GM21576 (cell line): ENCODE measurements around the gene CD70.
"Not testable (repeated sequence)": the region's sequence is repeated elsewhere in the genome, so short reads cannot be mapped to it uniquely, and the experiment has no call there.

ENCODE experiments used
- ATAC-seq: cut with Tn5 transposase; IDR thresholded peaks from one replicate; pipeline ENCODE4 v1.9.1; 2021; ENCODE audit warnings: mild to moderate bottlenecking, moderate library complexity; ENCODE audit not compliant: unreplicated experiment

Gene CD70

DNA sequence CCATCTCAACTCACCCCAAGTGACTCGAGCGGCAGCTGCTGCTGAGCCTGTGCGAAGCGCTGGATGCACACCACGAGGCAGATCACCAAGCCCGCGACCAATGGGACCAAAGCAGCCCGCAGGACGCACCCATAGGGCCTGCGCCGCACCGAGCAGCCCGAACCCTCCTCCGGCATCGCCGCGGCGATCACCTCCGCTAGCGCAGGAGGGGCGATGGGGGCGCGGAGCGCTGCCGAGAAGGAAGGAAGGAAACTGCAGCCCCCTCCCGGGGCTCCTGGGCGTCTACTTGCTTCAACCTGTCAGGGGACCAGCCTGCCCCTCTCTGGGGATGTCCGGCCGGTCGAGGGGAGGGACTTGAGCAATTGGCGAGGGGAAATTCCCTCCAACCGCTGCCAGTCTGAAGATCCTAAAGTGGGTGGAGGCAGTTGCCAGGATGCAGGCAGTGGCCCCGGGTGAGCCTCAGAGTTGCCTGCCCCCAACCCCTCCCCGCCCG is at the start of gene CD70:
TSS of gene CD70 (minus strand) at position 324 of the 493 bp plus-strand sequence. CDS start at position 176, 148 bp downstream.
- peak; percentile 52 for ATAC-seq

DNA sequence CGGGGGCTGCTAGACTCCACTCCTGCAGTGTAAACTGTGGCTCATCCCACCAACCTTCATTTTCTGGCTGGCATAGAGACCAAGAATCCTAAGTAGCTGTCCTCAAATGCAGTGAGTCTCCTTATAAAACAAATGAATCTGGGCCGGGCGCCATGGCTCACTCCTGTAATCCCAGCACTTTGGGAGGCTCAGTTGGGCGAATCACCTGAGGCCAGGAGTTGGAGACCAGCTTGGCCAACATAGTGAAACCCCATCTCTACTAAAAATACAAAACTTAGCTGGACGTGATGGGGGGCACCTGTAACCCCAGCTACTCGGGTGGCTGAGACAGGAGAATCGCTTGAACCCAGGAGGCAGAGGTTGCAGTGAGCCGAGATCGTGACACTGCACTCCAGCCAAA is 49.4 kb upstream of the CD70 start:
- not testable (repeated sequence) for ATAC-seq

DNA sequence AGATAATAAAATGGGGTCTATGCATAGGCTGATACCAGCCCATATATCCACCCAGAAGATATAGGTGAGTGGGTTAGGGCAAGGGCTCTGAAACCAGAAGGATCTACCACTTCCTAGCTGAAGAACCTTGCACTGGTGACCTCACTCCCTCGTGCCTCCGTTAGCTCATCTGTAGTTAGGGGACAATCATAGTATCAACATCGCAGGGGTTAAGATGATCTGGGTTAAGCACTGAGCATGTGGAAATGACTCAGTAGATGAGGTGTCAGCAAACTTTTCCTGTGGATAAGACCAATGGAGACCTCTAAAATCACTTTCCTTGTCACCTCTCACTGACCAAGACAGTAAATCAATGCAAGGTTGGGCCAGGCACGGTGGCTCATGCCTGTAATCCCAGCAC is 48.5 kb upstream of the CD70 start:
- ATAC-seq = no peak

GRCh38 chr19:6633456-6633813 is 42.5 kb upstream of the CD70 start:
- ATAC-seq = not testable (repeated sequence)

DNA sequence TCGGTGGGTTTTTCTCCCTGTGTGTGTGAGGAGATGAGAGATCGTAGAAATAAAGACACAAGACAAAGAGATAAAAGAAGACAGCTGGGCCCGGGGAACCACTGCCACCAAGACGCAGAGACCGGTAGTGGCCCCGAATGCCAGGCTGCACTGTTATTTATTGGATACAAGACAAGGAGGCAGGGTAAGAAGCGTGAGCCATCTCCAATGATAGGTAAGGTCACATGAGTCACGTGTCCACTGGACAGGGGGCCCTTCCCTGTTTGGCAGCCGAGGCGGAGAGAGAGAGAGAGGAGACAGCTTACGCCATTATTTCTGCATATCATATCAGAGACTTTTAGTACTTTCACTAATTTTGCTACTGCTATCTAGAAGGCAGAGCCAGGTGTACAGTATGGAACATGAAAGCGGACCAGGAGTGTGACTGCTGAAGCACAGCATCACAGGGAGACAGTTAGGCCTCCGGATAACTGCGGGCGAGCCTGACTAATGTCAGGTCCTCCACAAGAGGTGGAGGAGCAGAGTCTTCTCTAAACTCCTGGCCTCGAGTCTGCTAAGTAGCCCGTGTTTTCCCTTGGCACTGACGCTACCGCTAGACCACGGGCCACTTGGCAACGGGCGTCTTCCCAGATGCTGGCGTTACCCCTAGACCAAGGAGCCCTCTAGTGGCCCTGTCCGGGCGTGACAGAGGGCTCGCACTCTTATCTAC is 42.0 kb upstream of the CD70 start:
- ATAC-seq = not testable (repeated sequence)

GRCh38 chr19:6632002-6632621 is 41.2 kb upstream of the CD70 start:
- no peak for ATAC-seq

GRCh38 chr19:6626764-6627163 is 35.8 kb upstream of the CD70 start:
- ATAC-seq = no peak

DNA sequence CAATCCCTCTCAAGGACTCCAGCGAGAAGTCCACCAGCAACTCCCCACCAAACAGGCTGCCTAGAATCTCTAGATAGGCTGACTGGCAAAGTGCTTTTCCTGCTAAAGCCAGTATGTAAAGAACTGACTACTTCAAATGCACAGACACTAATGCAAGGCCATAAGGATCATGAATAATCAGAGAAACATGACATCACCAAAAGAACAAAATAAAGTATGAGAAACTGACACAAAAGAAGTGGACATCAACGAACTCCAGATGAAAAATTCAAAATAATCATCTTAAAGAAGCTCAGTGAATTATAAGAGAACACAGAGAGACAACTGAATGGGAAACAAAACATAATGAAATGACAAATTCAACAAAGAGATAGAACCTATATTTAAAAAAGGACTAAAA is 26.4 kb upstream of the CD70 start:
- no peak for ATAC-seq

- ATAC-seq = no peak
Measured at GRCh38 chr19:6616011-6616410, 25.1 kb upstream of the CD70 start.

- no peak for ATAC-seq
Measured at GRCh38 chr19:6613711-6614110, 22.8 kb upstream of the CD70 start.

GRCh38 chr19:6610934-6611852 is 20.2 kb upstream of the CD70 start:
- no peak for ATAC-seq

DNA sequence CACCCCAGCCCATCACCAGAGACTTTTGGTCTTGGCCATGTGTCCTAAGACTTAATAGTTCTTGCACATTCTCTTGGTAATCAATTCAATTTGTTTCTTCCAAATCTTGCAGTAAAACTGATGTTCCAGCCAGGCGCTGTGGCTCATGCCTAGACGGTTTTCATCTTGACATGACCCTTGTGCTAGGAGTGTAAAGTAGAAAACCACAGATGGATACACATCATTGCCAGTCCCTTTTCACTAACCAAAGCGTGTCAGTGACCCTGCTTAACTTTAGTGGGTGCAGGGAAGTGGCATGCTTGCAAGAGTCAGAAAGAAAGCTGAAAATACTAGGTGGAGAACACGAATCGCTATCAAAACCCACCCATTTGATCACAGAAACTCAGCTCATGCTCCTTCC is 18.0 kb upstream of the CD70 start:
- no peak for ATAC-seq

DNA sequence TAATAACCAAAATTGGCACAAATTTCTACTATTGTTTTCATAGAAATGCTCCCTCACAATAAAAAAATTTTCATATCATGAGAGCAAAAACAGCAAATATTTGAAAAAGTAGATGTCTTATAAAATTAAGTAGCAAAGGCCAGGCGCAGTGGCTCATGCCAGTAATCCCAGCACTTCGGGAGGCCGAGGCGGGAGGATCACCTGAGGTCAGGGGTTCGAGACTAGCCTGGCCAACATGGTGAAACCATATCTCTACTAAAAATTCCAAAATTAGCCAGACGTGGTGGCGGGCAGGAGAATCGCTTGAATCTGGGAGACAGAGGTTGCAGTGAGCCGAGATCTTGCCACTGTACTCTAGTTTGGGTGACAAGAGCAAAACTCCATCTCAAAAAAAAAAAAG is 17.2 kb upstream of the CD70 start:
- ATAC-seq = not testable (repeated sequence)

DNA sequence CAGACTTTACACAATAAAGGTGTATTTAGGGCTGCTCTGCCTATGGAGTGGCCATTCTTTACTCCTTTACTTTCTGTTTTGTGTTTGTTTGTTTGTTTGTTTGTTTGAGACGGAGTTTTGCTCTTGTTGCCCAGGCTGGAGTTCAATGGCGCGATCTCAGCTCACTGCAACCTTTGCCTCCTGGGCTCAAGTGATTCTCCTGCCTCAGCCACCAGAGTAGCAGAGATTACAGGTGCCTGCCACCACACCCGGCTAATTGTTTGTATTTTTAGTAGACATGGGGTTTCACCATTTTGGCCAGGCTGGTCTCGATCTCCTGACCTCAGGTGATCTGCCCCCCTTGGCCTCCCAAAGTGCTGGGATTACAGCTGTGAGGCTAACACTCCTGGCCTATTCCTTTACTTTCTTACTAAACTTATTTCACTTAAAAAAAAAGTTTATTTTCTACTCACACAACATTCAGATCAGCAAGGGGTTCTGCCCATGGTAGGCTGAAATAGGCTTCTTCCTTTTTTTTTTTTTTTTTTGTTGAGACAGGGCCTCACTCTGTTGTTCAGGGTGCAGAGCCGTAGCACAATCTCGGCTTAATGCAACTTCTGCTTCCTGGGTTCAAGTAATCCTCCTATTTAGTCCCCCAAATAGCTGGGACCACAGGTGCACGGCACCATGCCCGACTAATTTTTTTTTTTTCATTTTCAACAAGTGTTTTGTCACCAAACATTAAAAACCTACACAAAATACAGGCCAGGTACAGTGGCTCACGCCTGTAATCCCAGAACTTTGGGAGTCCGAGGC is 15.5 kb upstream of the CD70 start:
- ATAC-seq = not testable (repeated sequence)

DNA sequence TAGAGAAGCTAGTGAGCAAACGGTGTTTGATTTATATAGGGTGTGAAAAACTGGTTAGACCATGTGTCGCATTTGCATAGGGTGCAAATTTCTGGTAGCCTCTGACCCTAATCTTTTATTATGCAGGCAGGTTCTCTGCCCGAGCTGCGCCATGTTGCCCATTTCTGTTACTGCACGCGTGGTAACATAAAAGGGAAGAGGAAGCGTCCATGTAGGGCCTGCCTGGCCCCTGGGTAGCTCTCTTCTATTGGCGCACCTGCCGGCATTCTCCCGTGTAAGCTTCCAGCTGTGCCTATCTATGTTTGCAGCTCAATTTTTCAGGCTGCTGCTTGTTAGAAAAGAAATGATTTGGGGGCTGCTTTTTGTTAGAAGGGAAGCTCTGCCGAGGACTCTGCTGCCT is 14.0 kb upstream of the CD70 start:
- no peak for ATAC-seq

- no peak for ATAC-seq
Measured at GRCh38 chr19:6602729-6603114, 11.8 kb upstream of the CD70 start.

DNA sequence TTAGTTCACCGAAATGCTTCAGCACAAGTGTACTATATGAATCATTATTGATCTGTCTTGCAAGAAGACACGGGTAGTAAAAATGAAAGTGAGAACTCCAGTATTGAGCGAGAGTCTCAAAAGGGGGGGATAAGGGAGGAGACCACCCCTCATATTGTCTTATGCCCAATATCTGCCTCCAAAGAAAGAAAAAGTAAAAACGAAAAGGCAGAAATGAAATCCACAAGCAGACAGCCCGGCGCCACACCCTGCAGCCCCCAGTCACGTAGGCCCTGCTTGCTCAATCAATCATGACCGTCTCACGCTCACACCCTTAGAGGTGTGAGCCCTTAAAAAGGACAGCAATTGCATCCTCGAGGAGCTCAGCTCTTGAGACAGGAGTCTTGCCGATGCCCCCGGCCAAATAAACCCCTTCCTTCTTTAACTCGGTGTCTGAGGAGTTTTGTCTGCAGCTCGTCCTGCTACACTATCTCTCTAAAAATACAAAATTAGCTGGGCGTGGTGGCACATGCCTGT is 10.6 kb upstream of the CD70 start:
- ATAC-seq = peak; percentile 54

- ATAC-seq = not testable (repeated sequence)
Measured at GRCh38 chr19:6600951-6601536, 10.1 kb upstream of the CD70 start.

- no peak for ATAC-seq
Measured at GRCh38 chr19:6599866-6600454, 9.0 kb upstream of the CD70 start.
